GOT3 (cell line): ENCODE data around the gene SERPINE1.

ENCODE experiments used
- DNase-seq: peaks from one replicate; lab custom pipeline; 2025; ENCODE audit warnings: mixed read lengths; lab: John Stamatoyannopoulos, UW

The SERPINE1 gene

GRCh38 chr7:101170617-101171441, 43.9 kb downstream of the SERPINE1 start:
- DNase-seq: no peak

- DNase-seq: no peak
These were observed 44.5 kb downstream of the SERPINE1 start for GRCh38 chr7:101171442-101171837.

GRCh38 chr7:101172005-101172853, 45.3 kb downstream of the SERPINE1 start:
- DNase-seq: no peak

- no peak for DNase-seq
These were observed 46.2 kb downstream of the SERPINE1 start for GRCh38 chr7:101172854-101173751.

- DNase-seq: no peak
These were observed 46.9 kb downstream of the SERPINE1 start for GRCh38 chr7:101173752-101174244.

GRCh38 chr7:101174322-101174854, 47.5 kb downstream of the SERPINE1 start:
- no peak for DNase-seq

GRCh38 chr7:101175664-101176063, 48.8 kb downstream of the SERPINE1 start:
- no peak for DNase-seq

GRCh38 chr7:101177644-101178043, 50.7 kb downstream of the SERPINE1 start:
- DNase-seq: no peak

GRCh38 chr7:101179117-101179516, 52.2 kb downstream of the SERPINE1 start:
- DNase-seq: no peak

GRCh38 chr7:101179713-101180112, 52.8 kb downstream of the SERPINE1 start:
- DNase-seq: no peak

- DNase-seq: no peak
These were observed 53.3 kb downstream of the SERPINE1 start, which contains the start of gene NAT16 for GRCh38 chr7:101180130-101180755. TSS of gene NAT16 (minus strand) at chr7:101180293. CDS start at chr7:101174807, 5,486 bp downstream.

GRCh38 chr7:101185258-101185839, 58.4 kb downstream of the SERPINE1 start:
- DNase-seq: no peak

GRCh38 chr7:101186194-101186593, 59.3 kb downstream of the SERPINE1 start:
- DNase-seq: no peak

- DNase-seq: no peak
These were observed 60.0 kb downstream of the SERPINE1 start for GRCh38 chr7:101186844-101187428.
